Brain microvascular endothelial cell (primary cell): ENCODE results near the gene CES4A.

Experiments used
- DNase-seq: peaks from one replicate; pipeline ENCODE4 v3.0.0-alpha.2; 2020
- H3K27ac ChIP-seq: fragments of 250-450 bp; sonication (Bioruptor Pico); 2 replicates; pipeline ENCODE4 v1.5.1; 2020; ENCODE audit warnings: mild to moderate bottlenecking, moderate library complexity
- H3K27me3 ChIP-seq: fragments of 250-450 bp; sonication (Bioruptor Pico); replicated peaks from 2 replicates; pipeline ENCODE4 v1.5.1; 2020; ENCODE audit warnings: mild to moderate bottlenecking
- H3K36me3 ChIP-seq: fragments of 250-450 bp; sonication (Bioruptor Pico); replicated peaks from 2 replicates; pipeline ENCODE4 v1.5.1; 2020; ENCODE audit warnings: mild to moderate bottlenecking
- H3K4me3 ChIP-seq: 2 replicates; pipeline ENCODE4 v1.5.1; 2011; ENCODE audit warnings: low read depth, mild to moderate bottlenecking, control low read depth, low read length, moderate library complexity
- CTCF ChIP-seq: IDR thresholded peaks from 2 replicates; pipeline ENCODE4 v1.5.1; 2011; ENCODE audit warnings: low read depth, mild to moderate bottlenecking, moderate library complexity, low read length, control low read depth, inconsistent platforms; ENCODE audit errors: missing control alignments
- in situ Hi-C: cut with HindIII; loops from 2 replicates; pipeline ENCODE4 v1.10.0; 2017; ENCODE audit warnings: low sequenced_read_pairs, low pct_ligation_motif_present

CES4A gene

GRCh38 chr16:66976746-66977145, 11.6 kb upstream of the CES4A start:
- Histone ChIP-seq H3K4me3 (no peak overlapping the region), H3K36me3 (no peaks in the 10 kb centered on the region), H3K27ac (no peak overlapping the region), H3K27me3 (no peaks in the 10 kb centered on the region)
- no peak for DNase-seq
- no peak for TF ChIP-seq CTCF
- in situ Hi-C loops = no loop called here

- Histone ChIP-seq H3K27me3 (no peaks in the 10 kb centered on the region), H3K27ac (no peak overlapping the region), H3K36me3 (no peaks in the 10 kb centered on the region), H3K4me3 (no peak overlapping the region)
- peak; percentile 76 for DNase-seq
- in situ Hi-C loops = no loop called here
- peak; percentile 95 for TF ChIP-seq CTCF
Measured at GRCh38 chr16:66977341-66978113, 10.9 kb upstream of the CES4A start.

GRCh38 chr16:66979011-66979717, 9.2 kb upstream of the CES4A start:
- Histone ChIP-seq H3K36me3 (no peaks in the 10 kb centered on the region), H3K4me3 (no peak overlapping the region), H3K27me3 (no peaks in the 10 kb centered on the region), H3K27ac (no peak overlapping the region)
- TF ChIP-seq CTCF = no peak
- in situ Hi-C loops = no loop called here
- DNase-seq = no peak

GRCh38 chr16:66983033-66983432, 5.4 kb upstream of the CES4A start:
- no peak overlapping the region for H3K27ac ChIP-seq
- no peak for DNase-seq
- TF ChIP-seq CTCF = no peak
- in situ Hi-C loops = no loop called here
- H3K36me3 ChIP-seq = no peaks in the 10 kb centered on the region
- H3K27me3 ChIP-seq = no peaks in the 10 kb centered on the region
- H3K4me3 ChIP-seq = no peak overlapping the region

- no peak overlapping the region for H3K27ac ChIP-seq
- in situ Hi-C loops = no loop called here
- H3K4me3 ChIP-seq = no peak overlapping the region
- no peak for DNase-seq
- no peaks in the 10 kb centered on the region for H3K36me3 ChIP-seq
- no peak for TF ChIP-seq CTCF
- no peaks in the 10 kb centered on the region for H3K27me3 ChIP-seq
Measured at GRCh38 chr16:66984892-66985311, 3.5 kb upstream of the CES4A start.
